Measurements from ENCODE around the gene PLTP. TPM values are rescaled to one million over a fixed set of nuclear protein-coding genes. Genes with fewer than 3 reads are reported as not detected.
A peak's percentile ranks its signal among the peaks of the same experiment; 100 is the strongest.

The PLTP gene
- total and polyA plus RNA-seq, 2 of the 13 experiments (the other 11 are each of a cell fraction or from before 2014, with no cell fraction given), result 16.9 to 28.6 TPM

DNA sequence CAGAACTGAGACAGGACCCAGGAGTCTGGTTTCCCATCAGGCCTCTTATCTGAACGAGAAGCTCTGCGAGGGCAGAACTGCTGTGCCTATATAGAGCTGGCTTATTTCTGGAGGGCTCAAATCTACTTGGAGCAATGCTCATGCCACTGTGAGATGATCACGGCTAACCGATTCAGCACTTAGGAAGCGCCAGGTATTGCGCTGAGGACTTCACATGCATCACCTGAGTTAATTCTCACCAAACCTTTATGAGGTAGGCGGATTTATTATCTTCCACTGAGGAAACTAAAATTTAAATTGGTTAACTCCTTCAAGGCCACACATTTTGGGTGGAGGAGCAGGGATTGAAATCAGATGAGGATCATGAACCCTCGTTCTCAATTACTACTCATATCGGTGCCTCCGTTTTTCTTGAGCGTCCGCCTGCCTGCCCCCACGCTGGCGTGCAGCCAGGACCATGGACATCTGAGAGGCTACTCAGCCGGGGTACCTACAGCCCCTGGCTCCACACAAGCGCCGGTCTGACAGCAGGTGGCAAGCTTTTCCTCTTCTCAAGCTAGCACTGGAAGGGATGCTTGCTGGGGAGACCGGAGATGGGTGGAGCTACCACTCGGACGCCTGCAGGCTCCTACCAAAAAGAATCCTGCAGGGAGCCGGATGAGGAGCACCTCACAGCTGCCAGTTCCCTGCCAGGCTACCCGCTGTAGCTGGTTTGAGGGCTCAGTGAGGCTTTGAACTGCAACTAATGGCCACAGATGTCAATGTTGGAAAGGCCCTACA lies 21.5 kb upstream of the PLTP start (continued):
- TF ChIP-seq, protein P1, sequence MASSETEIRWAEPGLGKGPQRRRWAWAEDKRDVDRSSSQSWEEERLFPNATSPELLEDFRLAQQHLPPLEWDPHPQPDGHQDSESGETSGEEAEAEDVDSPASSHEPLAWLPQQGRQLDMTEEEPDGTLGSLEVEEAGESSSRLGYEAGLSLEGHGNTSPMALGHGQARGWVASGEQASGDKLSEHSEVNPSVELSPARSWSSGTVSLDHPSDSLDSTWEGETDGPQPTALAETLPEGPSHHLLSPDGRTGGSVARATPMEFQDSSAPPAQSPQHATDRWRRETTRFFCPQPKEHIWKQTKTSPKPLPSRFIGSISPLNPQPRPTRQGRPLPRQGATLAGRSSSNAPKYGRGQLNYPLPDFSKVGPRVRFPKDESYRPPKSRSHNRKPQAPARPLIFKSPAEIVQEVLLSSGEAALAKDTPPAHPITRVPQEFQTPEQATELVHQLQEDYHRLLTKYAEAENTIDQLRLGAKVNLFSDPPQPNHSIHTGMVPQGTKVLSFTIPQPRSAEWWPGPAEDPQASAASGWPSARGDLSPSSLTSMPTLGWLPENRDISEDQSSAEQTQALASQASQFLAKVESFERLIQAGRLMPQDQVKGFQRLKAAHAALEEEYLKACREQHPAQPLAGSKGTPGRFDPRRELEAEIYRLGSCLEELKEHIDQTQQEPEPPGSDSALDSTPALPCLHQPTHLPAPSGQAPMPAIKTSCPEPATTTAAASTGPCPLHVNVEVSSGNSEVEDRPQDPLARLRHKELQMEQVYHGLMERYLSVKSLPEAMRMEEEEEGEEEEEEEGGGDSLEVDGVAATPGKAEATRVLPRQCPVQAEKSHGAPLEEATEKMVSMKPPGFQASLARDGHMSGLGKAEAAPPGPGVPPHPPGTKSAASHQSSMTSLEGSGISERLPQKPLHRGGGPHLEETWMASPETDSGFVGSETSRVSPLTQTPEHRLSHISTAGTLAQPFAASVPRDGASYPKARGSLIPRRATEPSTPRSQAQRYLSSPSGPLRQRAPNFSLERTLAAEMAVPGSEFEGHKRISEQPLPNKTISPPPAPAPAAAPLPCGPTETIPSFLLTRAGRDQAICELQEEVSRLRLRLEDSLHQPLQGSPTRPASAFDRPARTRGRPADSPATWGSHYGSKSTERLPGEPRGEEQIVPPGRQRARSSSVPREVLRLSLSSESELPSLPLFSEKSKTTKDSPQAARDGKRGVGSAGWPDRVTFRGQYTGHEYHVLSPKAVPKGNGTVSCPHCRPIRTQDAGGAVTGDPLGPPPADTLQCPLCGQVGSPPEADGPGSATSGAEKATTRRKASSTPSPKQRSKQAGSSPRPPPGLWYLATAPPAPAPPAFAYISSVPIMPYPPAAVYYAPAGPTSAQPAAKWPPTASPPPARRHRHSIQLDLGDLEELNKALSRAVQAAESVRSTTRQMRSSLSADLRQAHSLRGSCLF (CRISPR knock-in tag; IDR thresholded peaks at IDR 0.05; ENCODE audit: borderline replicate concordance), result no peak
- TF ChIP-seq ZNF850 (CRISPR knock-in tag; conservative IDR thresholded peaks at IDR 0.05), result no peak
- TF ChIP-seq, protein P2, sequence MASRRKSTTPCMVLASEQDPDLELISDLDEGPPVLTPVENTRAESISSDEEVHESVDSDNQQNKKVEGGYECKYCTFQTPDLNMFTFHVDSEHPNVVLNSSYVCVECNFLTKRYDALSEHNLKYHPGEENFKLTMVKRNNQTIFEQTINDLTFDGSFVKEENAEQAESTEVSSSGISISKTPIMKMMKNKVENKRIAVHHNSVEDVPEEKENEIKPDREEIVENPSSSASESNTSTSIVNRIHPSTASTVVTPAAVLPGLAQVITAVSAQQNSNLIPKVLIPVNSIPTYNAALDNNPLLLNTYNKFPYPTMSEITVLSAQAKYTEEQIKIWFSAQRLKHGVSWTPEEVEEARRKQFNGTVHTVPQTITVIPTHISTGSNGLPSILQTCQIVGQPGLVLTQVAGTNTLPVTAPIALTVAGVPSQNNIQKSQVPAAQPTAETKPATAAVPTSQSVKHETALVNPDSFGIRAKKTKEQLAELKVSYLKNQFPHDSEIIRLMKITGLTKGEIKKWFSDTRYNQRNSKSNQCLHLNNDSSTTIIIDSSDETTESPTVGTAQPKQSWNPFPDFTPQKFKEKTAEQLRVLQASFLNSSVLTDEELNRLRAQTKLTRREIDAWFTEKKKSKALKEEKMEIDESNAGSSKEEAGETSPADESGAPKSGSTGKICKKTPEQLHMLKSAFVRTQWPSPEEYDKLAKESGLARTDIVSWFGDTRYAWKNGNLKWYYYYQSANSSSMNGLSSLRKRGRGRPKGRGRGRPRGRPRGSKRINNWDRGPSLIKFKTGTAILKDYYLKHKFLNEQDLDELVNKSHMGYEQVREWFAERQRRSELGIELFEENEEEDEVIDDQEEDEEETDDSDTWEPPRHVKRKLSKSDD (CRISPR knock-in tag; IDR thresholded peaks at IDR 0.05; ENCODE audit: low read depth), result no peak; the same call in none of the 2 replicates
- 0 out of 2 replicates have a peak, but pooled peaks have one; percentile 13 for TF ChIP-seq ZNF547 (CRISPR knock-in tag; IDR thresholded peaks at IDR 0.05)
- TF ChIP-seq, protein P3, sequence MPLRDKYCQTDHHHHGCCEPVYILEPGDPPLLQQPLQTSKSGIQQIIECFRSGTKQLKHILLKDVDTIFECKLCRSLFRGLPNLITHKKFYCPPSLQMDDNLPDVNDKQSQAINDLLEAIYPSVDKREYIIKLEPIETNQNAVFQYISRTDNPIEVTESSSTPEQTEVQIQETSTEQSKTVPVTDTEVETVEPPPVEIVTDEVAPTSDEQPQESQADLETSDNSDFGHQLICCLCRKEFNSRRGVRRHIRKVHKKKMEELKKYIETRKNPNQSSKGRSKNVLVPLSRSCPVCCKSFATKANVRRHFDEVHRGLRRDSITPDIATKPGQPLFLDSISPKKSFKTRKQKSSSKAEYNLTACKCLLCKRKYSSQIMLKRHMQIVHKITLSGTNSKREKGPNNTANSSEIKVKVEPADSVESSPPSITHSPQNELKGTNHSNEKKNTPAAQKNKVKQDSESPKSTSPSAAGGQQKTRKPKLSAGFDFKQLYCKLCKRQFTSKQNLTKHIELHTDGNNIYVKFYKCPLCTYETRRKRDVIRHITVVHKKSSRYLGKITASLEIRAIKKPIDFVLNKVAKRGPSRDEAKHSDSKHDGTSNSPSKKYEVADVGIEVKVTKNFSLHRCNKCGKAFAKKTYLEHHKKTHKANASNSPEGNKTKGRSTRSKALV (CRISPR knock-in tag; IDR thresholded peaks at IDR 0.05), result no peak
- no peak for TF ChIP-seq ZNF121 (CRISPR knock-in tag; IDR thresholded peaks at IDR 0.05)
- no peak for TF ChIP-seq TCF7L2 (IDR thresholded peaks at IDR 0.05; ENCODE audit: low read depth, low read length)
- TF ChIP-seq ARID3A (IDR thresholded peaks at IDR 0.05; ENCODE audit: low read depth, low read length), result no peak; the same call in 1 of the 2 replicates
- peak; percentile 60; the same call in 1 of the 2 replicates for TF ChIP-seq ZNF792 (CRISPR knock-in tag; IDR thresholded peaks at IDR 0.05)
- peak; percentile 65 for TF ChIP-seq FOXP4 (CRISPR knock-in tag; IDR thresholded peaks at IDR 0.05)
- no peak for TF ChIP-seq ATM (IDR thresholded peaks at IDR 0.05; ENCODE audit: borderline replicate concordance)

Data from HepG2 (cell line).